GM12874 (cell line): ENCODE data around the gene DLGAP5.

ENCODE experiments used
- CTCF ChIP-seq: IDR thresholded peaks from 2 replicates; pipeline ENCODE4 v1.5.1; 2011; ENCODE audit warnings: low read depth, mild to moderate bottlenecking, control low read depth, low read length, moderate library complexity; ENCODE audit not compliant: insufficient read depth

DLGAP5 gene

GRCh38 chr14:55116246-55117030, 74.9 kb downstream of the DLGAP5 start:
- TF ChIP-seq CTCF, result no peak

GRCh38 chr14:55115861-55116245, 75.5 kb downstream of the DLGAP5 start:
- no peak for TF ChIP-seq CTCF

- TF ChIP-seq CTCF, result no peak
Measured at GRCh38 chr14:55115460-55115859, 75.9 kb downstream of the DLGAP5 start.

GRCh38 chr14:55114720-55115119, 76.7 kb downstream of the DLGAP5 start:
- TF ChIP-seq CTCF, result no peak

GRCh38 chr14:55111122-55111708, 80.2 kb downstream of the DLGAP5 start:
- no peak for TF ChIP-seq CTCF

GRCh38 chr14:55109836-55110235, 81.5 kb downstream of the DLGAP5 start:
- no peak for TF ChIP-seq CTCF

- no peak for TF ChIP-seq CTCF
Measured at GRCh38 chr14:55107766-55108554, 83.4 kb downstream of the DLGAP5 start.
